Adipocyte (in vitro differentiated cells): ENCODE data around the gene MUC13.
"Not testable (repeated sequence)": the region's sequence is repeated elsewhere in the genome, so short reads cannot be mapped to it uniquely, and the experiment has no call there.

Source experiments
- DNase-seq: peaks from one replicate; pipeline ENCODE4 v3.0.0-alpha.2; 2015; ENCODE audit warnings: low read depth
- H3K27me3 ChIP-seq: replicated peaks from 2 replicates; pipeline ENCODE4 v1.7.0; 2013; ENCODE audit warnings: mild to moderate bottlenecking, low read length, moderate library complexity; ENCODE audit not compliant: control insufficient read depth, insufficient read depth
- H3K36me3 ChIP-seq: 2 replicates; pipeline ENCODE4 v1.7.0; 2013; ENCODE audit warnings: low read length, mild to moderate bottlenecking, moderate library complexity; ENCODE audit not compliant: control insufficient read depth, insufficient read depth, severe bottlenecking
- H3K4me1 ChIP-seq: 2 replicates; pipeline ENCODE4 v1.7.0; 2013; ENCODE audit warnings: mild to moderate bottlenecking, low read length, moderate library complexity; ENCODE audit not compliant: control insufficient read depth, insufficient read depth
- H3K4me3 ChIP-seq: 2 replicates; pipeline ENCODE4 v1.7.0; 2013; ENCODE audit warnings: mild to moderate bottlenecking, low read length, moderate library complexity
- H3K9ac ChIP-seq: 2 replicates; pipeline ENCODE4 v1.7.0; 2013; ENCODE audit warnings: mild to moderate bottlenecking, low read length, moderate library complexity
- H3K9me3 ChIP-seq: 2 replicates; pipeline ENCODE4 v1.7.0; 2013; ENCODE audit warnings: mild to moderate bottlenecking, low read length, moderate library complexity; ENCODE audit not compliant: control insufficient read depth

Gene MUC13

DNA sequence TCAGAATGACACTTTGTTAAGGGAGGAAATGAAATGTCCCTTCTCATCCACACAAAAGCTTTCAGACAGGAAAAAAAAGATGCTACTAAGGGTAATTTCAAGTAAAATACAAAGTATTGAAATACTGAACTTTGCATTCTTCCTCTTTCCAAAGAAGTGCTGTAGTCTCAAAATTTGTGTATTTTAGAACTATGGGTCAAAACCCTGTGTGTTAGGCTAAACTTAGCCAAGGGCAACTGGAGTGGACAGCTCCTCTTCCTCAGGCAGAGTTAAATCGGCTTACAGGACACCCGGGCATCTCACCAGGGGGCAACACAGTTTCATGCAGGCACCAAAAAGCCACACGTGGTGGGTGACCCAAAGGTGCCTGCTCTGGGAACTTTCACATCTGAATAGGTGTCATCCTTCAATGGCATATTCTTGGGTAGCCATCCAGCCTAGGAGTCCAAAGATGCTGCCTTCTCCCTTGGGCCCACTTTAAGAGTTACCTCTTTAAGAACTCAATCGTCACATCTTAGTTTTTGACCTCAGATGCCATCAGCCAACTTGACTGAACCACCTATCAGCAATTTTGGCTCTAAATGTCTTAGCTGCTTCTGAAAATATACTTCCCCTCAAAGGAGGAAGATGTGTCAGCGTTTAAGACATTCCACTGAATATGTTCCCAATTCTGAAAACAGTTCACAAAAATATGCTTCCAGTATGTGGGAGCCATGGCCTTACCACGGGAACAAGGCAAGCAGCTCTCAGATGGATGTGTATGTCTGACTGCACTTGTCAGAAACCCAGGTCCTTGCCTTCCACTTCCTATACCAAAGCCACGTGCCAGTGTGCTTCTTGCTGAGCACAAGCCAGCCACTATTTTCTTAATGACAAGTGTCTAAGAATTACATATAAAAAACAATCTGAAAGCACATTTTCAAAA, 32.2 kb upstream of the MUC13 start:
- no peak for DNase-seq
- H3K4me3 ChIP-seq, result no peak overlapping the region

DNA sequence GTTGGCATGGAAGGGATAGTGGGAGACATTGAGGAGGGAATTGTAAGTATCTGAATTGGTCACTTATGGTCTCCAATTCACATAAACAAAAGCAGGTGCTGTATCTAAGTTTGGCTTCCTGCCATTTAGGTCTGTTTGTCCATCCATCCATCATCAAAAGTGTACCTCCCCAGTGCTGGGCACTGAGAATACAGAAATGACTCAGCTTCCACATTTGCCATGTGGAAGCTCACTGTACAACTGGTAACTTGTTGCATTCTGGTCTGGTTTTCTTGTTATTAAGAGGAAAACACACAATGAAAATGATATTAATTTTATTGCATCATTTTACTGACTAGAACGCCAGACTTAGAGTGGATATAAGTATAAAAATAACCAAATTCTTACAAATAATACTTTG, 30.9 kb upstream of the MUC13 start:
- H3K9me3 ChIP-seq, result peaks cover 8% of the 10 kb centered on the region
- no peaks in the 10 kb centered on the region for H3K4me1 ChIP-seq
- H3K9ac ChIP-seq, result no peak overlapping the region
- DNase-seq, result no peak
- H3K36me3 ChIP-seq, result peaks cover 24% of the 10 kb centered on the region
- H3K27me3 ChIP-seq, result no peaks in the 10 kb centered on the region
- no peak overlapping the region for H3K4me3 ChIP-seq

More for the DNA sequence above, 32.2 kb upstream of the MUC13 start:
- Histone ChIP-seq H3K27me3 (no peaks in the 10 kb centered on the region), H3K9me3 (peaks cover 8% of the 10 kb centered on the region), H3K36me3 (peaks cover 35% of the 10 kb centered on the region), H3K4me1 (no peaks in the 10 kb centered on the region), H3K9ac (no peak overlapping the region)

DNA sequence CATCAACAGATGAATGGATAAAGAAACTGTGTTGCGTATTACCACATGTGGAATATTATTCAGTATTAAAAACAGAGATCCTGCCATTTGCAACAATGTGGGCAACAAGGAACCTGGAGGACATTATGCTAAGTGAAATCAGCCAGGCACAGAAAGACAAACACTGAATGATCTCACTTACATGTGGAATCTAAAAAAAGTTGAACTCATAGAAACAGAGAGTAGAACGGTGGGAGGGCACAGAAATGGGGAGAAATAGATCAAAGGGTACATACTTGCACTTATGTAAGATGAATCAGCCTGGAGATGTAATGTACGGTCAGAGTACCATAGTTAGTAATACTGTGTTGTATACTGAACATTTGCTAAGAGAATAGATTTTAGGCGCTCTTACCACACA, 29.8 kb upstream of the MUC13 start:
- H3K9ac ChIP-seq, result no peak overlapping the region
- H3K4me1 ChIP-seq, result no peaks in the 10 kb centered on the region
- peak; percentile 24 for DNase-seq
- H3K27me3 ChIP-seq, result no peaks in the 10 kb centered on the region
- no peak overlapping the region for H3K4me3 ChIP-seq
- peaks cover 14% of the 10 kb centered on the region for H3K36me3 ChIP-seq
- H3K9me3 ChIP-seq, result peaks cover 8% of the 10 kb centered on the region

DNA sequence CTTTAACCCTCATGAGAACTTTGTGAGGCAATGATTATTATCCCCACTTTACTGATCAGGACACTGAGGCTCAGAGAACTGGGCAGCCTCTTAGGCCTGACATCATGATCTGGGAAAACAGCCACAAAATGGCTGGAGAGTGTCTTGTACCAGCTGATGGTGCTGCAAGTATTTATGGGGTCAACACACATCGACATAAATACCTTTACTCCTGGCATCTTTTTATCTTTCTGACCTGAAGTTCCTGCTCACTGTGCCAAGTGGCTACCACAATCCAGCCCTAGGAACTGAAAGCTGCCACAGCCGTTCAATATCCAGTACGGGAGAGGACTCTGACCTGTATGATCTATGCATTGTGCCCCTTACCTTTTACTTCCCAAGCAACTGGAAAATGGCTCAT, 29.2 kb upstream of the MUC13 start:
- no peaks in the 10 kb centered on the region for H3K4me1 ChIP-seq
- H3K9me3 ChIP-seq, result peaks cover 8% of the 10 kb centered on the region
- DNase-seq, result no peak
- no peak overlapping the region for H3K9ac ChIP-seq
- H3K27me3 ChIP-seq, result no peaks in the 10 kb centered on the region
- H3K36me3 ChIP-seq, result peaks cover 8% of the 10 kb centered on the region
- H3K4me3 ChIP-seq, result no peak overlapping the region

DNA sequence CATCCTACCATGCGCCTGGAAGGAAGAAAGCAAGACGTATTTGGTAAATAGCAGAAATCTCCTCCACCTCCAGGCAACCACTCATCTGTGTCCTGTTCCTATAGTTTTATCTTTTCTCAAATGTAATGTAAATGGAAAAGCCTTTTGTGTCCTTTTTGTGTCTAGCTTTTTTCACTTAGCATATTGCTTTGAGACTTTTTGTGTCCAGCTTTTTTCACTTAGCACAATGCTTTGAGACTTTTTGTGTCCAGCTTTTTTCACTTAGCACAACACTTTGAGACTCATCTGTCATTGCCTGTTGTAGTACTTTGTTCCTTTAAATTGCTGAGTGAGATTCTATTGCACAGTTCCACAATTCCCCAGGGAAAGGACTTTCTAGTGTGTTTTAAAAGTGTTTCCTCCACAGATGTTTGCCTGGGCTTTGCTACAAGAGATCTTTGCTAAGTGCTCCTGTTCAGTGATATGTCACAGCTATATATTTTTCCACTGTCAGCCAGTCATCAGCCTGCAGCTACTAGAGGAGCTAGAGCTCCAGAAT, 27.9 kb upstream of the MUC13 start:
- peaks cover 8% of the 10 kb centered on the region for H3K9me3 ChIP-seq
- no peaks in the 10 kb centered on the region for H3K4me1 ChIP-seq
- no peak overlapping the region for H3K9ac ChIP-seq
- peak; percentile 22 for DNase-seq
- no peaks in the 10 kb centered on the region for H3K27me3 ChIP-seq
- no peak overlapping the region for H3K4me3 ChIP-seq
- H3K36me3 ChIP-seq, result no peaks in the 10 kb centered on the region

DNA sequence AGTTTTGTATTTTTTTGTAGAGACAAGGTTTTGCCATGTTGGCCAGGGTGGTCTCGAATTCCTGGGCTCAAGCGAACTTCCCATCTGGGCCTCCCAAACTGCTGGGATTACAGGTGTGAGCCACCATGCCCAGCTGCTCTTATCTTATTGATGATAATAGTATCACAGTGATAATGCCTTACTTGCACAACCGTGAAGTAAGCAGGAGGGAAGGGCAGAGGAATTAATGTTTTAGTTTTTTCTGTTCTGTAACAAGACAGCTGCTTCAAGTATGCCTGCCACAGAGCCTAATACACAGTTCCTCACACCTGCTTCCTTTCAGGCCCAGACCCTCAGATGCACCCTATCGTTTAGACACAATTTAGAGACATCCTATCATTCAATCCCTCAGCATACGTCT, 26.1 kb upstream of the MUC13 start:
- Histone ChIP-seq H3K4me3 (no peak overlapping the region), H3K4me1 (no peaks in the 10 kb centered on the region), H3K27me3 (no peaks in the 10 kb centered on the region), H3K9me3 (peaks cover 8% of the 10 kb centered on the region), H3K36me3 (no peaks in the 10 kb centered on the region), H3K9ac (no peak overlapping the region)
- no peak for DNase-seq

DNA sequence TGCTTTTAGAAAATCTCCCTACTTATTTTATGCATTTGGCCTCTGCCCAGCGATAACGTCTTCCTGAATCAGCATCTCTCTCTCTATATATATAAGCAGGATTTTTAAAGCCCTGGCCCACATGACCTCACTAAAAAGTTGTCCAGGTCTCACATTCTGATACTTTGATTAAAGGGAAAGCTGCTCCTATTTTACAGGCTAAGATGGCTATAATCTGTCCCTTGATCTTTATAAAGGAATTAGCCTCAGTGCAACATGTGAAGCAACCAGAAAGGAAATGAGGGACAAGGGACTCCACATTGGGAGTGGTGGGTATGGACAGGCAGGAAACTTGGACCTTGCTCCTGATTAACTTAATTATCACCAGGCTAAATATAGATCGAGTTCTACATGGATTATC, 25.6 kb upstream of the MUC13 start:
- no peak for DNase-seq
- H3K9me3 ChIP-seq, result peaks cover 10% of the 10 kb centered on the region
- H3K4me3 ChIP-seq, result no peak overlapping the region
- H3K36me3 ChIP-seq, result no peaks in the 10 kb centered on the region
- H3K9ac ChIP-seq, result no peak overlapping the region
- no peaks in the 10 kb centered on the region for H3K4me1 ChIP-seq
- no peaks in the 10 kb centered on the region for H3K27me3 ChIP-seq

DNA sequence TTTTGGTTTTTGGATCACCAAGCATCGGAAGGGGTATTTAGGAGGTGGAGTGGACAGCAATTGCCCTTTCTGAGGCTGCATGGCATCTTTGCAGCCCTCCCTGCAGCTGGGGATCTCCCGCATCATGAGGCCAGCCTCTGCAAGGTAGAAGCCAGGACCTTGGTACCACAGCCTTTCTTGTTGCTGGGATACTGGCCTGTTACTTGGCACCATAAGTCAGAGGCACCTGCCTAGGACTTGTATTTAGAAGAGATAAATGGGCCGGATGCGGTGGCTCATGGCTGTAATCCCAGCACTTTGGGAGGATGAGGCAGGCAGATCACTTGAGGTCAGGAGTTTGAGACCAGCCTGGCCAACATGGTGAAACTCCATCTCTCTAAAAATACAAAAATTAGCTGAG, 23.4 kb upstream of the MUC13 start:
- not testable (repeated sequence) for H3K27me3 ChIP-seq, H3K9ac ChIP-seq, H3K4me1 ChIP-seq, DNase-seq, H3K36me3 ChIP-seq, H3K4me3 ChIP-seq
- peaks cover 10% of the 10 kb centered on the region for H3K9me3 ChIP-seq

DNA sequence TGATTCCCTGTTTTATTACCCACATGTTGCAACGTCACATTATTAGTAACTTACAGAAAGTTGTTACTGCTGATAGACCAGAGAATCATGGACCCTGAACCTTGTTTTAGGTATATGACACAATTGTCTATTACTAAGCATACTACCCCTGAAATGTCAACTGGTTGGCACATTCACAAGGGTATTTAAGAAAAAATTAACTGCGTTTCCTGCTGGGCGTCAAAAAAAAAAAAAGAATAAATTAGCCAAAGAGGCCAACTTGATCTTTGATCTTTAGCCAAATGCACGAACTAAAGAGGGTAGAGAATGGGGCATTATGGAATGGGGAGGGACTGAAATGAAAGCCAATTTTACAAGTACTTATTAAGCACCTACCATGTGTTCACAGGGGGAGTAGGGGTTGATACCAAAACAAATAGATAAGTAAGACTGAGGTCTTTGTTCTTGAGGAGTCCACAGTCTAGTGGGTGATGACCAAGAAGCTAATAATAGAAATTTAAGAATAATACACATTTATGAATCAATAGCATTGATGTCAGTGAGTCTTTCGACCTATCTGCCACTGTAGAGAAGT, 17.8 kb upstream of the MUC13 start:
- Histone ChIP-seq H3K4me3 (no peak overlapping the region), H3K9ac (no peak overlapping the region), H3K4me1 (peaks cover 5% of the 10 kb centered on the region), H3K36me3 (no peaks in the 10 kb centered on the region), H3K9me3 (peaks cover 2% of the 10 kb centered on the region), H3K27me3 (no peaks in the 10 kb centered on the region)
- no peak for DNase-seq

DNA sequence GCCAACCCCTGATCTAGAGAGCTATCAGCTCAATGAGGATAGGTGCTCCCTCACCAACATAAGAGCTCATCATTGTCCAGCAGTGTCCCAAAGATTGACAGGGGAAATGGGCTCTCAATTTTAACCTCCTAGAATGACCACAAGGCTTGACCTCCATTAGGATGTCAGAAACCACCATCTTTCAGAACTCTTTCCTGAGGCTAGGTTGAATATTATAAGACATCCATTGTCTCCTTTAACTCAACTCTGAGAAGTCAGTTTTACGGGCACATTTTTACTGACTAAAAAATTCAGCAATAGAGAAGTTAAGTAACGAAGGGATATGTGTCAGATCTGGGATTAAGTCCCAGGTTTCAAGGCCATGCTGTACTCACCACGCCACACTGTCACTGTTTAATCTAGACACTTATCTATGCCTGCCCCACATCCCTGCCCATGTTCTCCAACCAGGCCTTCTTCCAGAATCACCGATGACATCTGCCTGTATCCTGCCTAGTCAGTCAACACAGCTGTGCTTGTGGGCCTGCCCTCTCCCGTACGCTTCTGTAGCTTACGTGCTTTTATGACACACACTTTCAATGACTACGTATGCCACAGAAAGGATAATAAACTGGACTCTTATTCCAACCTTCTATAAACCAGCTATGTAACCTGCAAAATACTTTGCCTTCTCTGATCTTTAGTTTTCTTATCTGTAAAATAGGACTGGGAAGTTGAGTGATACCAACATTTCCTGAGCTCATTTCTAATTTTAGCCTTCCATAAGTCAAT, 17.1 kb upstream of the MUC13 start:
- H3K27me3 ChIP-seq, result no peaks in the 10 kb centered on the region
- peaks cover 5% of the 10 kb centered on the region for H3K4me1 ChIP-seq
- H3K9me3 ChIP-seq, result peaks cover 2% of the 10 kb centered on the region
- H3K9ac ChIP-seq, result no peak overlapping the region
- no peak for DNase-seq
- H3K4me3 ChIP-seq, result no peak overlapping the region
- H3K36me3 ChIP-seq, result no peaks in the 10 kb centered on the region

DNA sequence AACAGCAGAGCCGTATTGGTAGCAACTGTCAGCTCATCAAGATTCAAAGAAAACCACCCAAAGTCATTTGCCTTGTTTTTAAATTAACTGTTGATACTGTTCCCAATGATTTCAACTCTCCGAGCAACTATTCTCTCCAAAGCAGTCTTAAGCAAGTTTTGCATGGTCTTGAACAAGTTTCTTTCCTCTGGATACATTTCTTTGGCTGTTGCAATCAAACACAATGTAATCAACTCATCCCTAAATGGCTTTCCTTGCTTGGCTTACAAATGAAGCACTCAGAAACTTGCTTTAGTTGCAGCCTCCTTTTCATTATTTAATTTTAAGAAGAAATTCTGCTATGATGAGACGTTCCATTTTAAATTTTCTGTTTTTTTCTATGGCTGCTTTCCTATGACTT, 15.5 kb upstream of the MUC13 start:
- Histone ChIP-seq H3K4me1 (peaks cover 5% of the 10 kb centered on the region), H3K27me3 (no peaks in the 10 kb centered on the region), H3K36me3 (no peaks in the 10 kb centered on the region), H3K4me3 (no peak overlapping the region), H3K9ac (no peak overlapping the region), H3K9me3 (no peaks in the 10 kb centered on the region)
- no peak for DNase-seq
